HepG2 (cell line): ENCODE measurements around the gene SCIN. TPM values are rescaled to one million over a fixed set of nuclear protein-coding genes. Genes with fewer than 3 reads are reported as not detected.

Source experiments
- ATAC-seq: fragments of 200-7000 bp; cut with Tn5 transposase; 3 replicates; pipeline ENCODE4 v1.9.1; 2020; ENCODE audit warnings: mild to moderate bottlenecking, moderate library complexity
- BruUV-seq: library from RNA; stranded (reverse); fragments of 400-500 nt; replicated peaks from 2 replicates; lab custom pipeline; 2021; lab: Mats Ljungman, UMichigan
- CTCF ChIA-PET: fragments of 300-600 bp; formaldehyde crosslinking; extraction: SDS; loops from one replicate; lab custom pipeline; 2021; ENCODE audit warnings: low total read pairs, inconsistent platforms, low intra/inter-chr PET ratio; lab: Yijun Ruan, JAX
- POLR2A ChIA-PET: fragments of 350-600 bp; sonication (Branson Sonifier 250); formaldehyde crosslinking; loops from one replicate; lab custom pipeline; 2020; ENCODE audit warnings: antibody characterized with exemption, inconsistent platforms; lab: Yijun Ruan, JAX
- DNase-seq: peaks from one replicate; pipeline ENCODE4 v3.0.0-alpha.2; 2015; ENCODE audit warnings: low spot score
- FAIRE-seq: peaks from 3 replicates; lab custom pipeline; 2011; peaks lifted over from hg19 to GRCh38; lab: Jason Lieb, UNC
- H2AFZ ChIP-seq: one replicate; pipeline ENCODE4 v1.6.1; 2011; ENCODE audit warnings: low read length, inconsistent platforms
- H3K27ac ChIP-seq: fragments of 300-600 bp; 3 replicates; pipeline ENCODE4 v1.8.0; 2011; ENCODE audit warnings: mixed run types, mild to moderate bottlenecking, mixed read lengths, low read length, inconsistent platforms; ENCODE audit not compliant: insufficient read depth; ENCODE audit errors: extremely low read length
- H3K27me3 ChIP-seq, 2 experiments: fragments of 200-600 bp in 1 of 2; 2 replicates in 1 of 2; 3 replicates in 1 of 2; pipeline versions ENCODE4 v1.6.0 to v1.8.0; 2011; ENCODE audit warnings: low read length in 2 of 2, mild to moderate bottlenecking in 2 of 2, moderate library complexity in 2 of 2, inconsistent platforms in 1 of 2; ENCODE audit not compliant: insufficient read depth in 2 of 2, control insufficient read depth in 1 of 2
- H3K36me3 ChIP-seq, 2 experiments: fragments of 200-600 bp in 1 of 2; replicated peaks in 1 of 2; 2 replicates in 1 of 2; 3 replicates in 1 of 2; pipeline versions ENCODE4 v1.5.1 to v1.8.0; 2011; ENCODE audit warnings: low read length in 2 of 2, inconsistent platforms in 1 of 2; ENCODE audit not compliant: insufficient read depth in 2 of 2, control insufficient read depth in 1 of 2
- H3K4me1 ChIP-seq: 2 replicates; pipeline ENCODE4 v1.5.1; 2012; ENCODE audit warnings: low read length, inconsistent platforms; ENCODE audit not compliant: insufficient read depth
- H3K4me2 ChIP-seq: 2 replicates; pipeline ENCODE4 v1.6.0; 2011; ENCODE audit warnings: low read depth, low read length, inconsistent platforms
- H3K4me3 ChIP-seq, 3 experiments: fragments of 200-600 bp in 1 of 3; sonication (generic), shearing (Covaris generic) in 1 of 3; replicated peaks in 1 of 3; 2 replicates each; pipeline ENCODE4 v1.5.1; 2011 to 2016; ENCODE audit warnings: low read length in 3 of 3, inconsistent platforms in 2 of 3, low read depth in 2 of 3, mild to moderate bottlenecking in 2 of 3, control low read depth in 1 of 3, mixed read lengths in 1 of 3; ENCODE audit not compliant: insufficient read depth in 1 of 3
- H3K79me2 ChIP-seq: one replicate; pipeline ENCODE4 v1.6.1; 2011; ENCODE audit warnings: low read length, inconsistent platforms; ENCODE audit not compliant: insufficient read depth
- H3K9ac ChIP-seq: 2 replicates; pipeline ENCODE4 v1.6.0; 2011; ENCODE audit warnings: mild to moderate bottlenecking, low read depth, low read length, inconsistent platforms; ENCODE audit not compliant: insufficient read depth
- H3K9me3 ChIP-seq: 2 replicates; pipeline ENCODE4 v1.5.1; 2012; ENCODE audit warnings: mild to moderate bottlenecking, low read length
- H4K20me1 ChIP-seq: 2 replicates; pipeline ENCODE4 v1.6.0; 2011; ENCODE audit warnings: inconsistent platforms, mild to moderate bottlenecking, low read length, moderate library complexity; ENCODE audit not compliant: insufficient read depth
- BORCS8-MEF2B ChIP-seq: sonication (generic); formaldehyde crosslinking; IDR thresholded peaks from 2 replicates; pipeline ENCODE4 v1.8.0; 2022; ENCODE audit warnings: mild to moderate bottlenecking, missing genetic modification reagents
- CEBPB ChIP-seq: IDR thresholded peaks from 2 replicates; pipeline ENCODE4 v1.6.1; 2011; ENCODE audit warnings: low read depth, low read length, improper control_type of control experiment, borderline replicate concordance
- CENPT ChIP-seq: sonication (generic); formaldehyde crosslinking; IDR thresholded peaks from 2 replicates; pipeline ENCODE4 v1.8.0; 2022; ENCODE audit warnings: low read depth, mild to moderate bottlenecking, moderate library complexity, missing genetic modification reagents
- CREM ChIP-seq, 2 experiments: sonication (generic) in 1 of 2; formaldehyde crosslinking in 1 of 2; IDR thresholded peaks; 2 replicates each; pipeline versions ENCODE4 v1.4.0 to v1.6.1; 2016 to 2020; ENCODE audit warnings: antibody characterized with exemption in 1 of 2, mild to moderate bottlenecking in 1 of 2, missing genetic modification reagents in 1 of 2
- HMGA1 ChIP-seq: sonication (generic); formaldehyde crosslinking; conservative IDR thresholded peaks from 2 replicates; pipeline ENCODE4 v1.4.0; 2020; ENCODE audit warnings: missing genetic modification reagents
- KLF11 ChIP-seq: IDR thresholded peaks from 2 replicates; pipeline ENCODE4 v1.6.1; 2016; ENCODE audit warnings: missing compliant biosample characterization
- KLF9 ChIP-seq: IDR thresholded peaks from 2 replicates; pipeline ENCODE4 v1.6.1; 2016; ENCODE audit warnings: low read depth
- MAX ChIP-seq: IDR thresholded peaks from 2 replicates; pipeline ENCODE4 v1.6.1; 2012; ENCODE audit warnings: inconsistent platforms
- MED8 ChIP-seq: sonication (generic); formaldehyde crosslinking; IDR thresholded peaks from 2 replicates; pipeline ENCODE4 v1.8.1; 2023; ENCODE audit warnings: mild to moderate bottlenecking, missing genetic modification reagents; ENCODE audit not compliant: insufficient replicate concordance
- NFYB ChIP-seq: sonication (generic); formaldehyde crosslinking; IDR thresholded peaks from 2 replicates; pipeline ENCODE4 v1.4.0; 2020; ENCODE audit warnings: missing genetic modification reagents
- NR2F2 ChIP-seq: IDR thresholded peaks from 2 replicates; pipeline ENCODE4 v1.6.1; 2012; ENCODE audit warnings: low read depth, inconsistent platforms, borderline replicate concordance
- RBFOX2 ChIP-seq: fragments of 200-400 bp; formaldehyde crosslinking; IDR thresholded peaks from 2 replicates; pipeline ENCODE4 v1.6.1; 2017; ENCODE audit warnings: low read depth, mild to moderate bottlenecking, low read length
- SMAD1 ChIP-seq: sonication (generic); formaldehyde crosslinking; IDR thresholded peaks from 2 replicates; pipeline ENCODE4 v1.4.0; 2020; ENCODE audit warnings: missing genetic modification reagents, low read depth, mild to moderate bottlenecking, borderline replicate concordance
- TGIF2 ChIP-seq: IDR thresholded peaks from 2 replicates; pipeline ENCODE4 v1.6.1; 2016; ENCODE audit warnings: control low read depth, missing compliant biosample characterization
- ZBTB8A ChIP-seq: sonication (generic); formaldehyde crosslinking; IDR thresholded peaks from 2 replicates; pipeline ENCODE4 v1.4.0; 2020; ENCODE audit warnings: mild to moderate bottlenecking, low read depth, missing genetic modification reagents, borderline replicate concordance
- ZFP62 ChIP-seq: sonication (generic); formaldehyde crosslinking; IDR thresholded peaks from 2 replicates; pipeline ENCODE4 v1.4.0; 2020; ENCODE audit warnings: missing genetic modification reagents
- ZNF18 ChIP-seq: sonication (generic); formaldehyde crosslinking; IDR thresholded peaks from 2 replicates; pipeline ENCODE4 v1.8.0; 2022; ENCODE audit warnings: mild to moderate bottlenecking, missing genetic modification reagents; ENCODE audit not compliant: insufficient replicate concordance
- ZNF75D ChIP-seq: sonication (generic); formaldehyde crosslinking; IDR thresholded peaks from 2 replicates; pipeline ENCODE4 v1.8.1; 2023; ENCODE audit warnings: missing genetic modification reagents, mild to moderate bottlenecking, borderline replicate concordance
- ZNF792 ChIP-seq: IDR thresholded peaks from 2 replicates; pipeline ENCODE4 v1.6.1; 2016
- ZNF879 ChIP-seq: sonication (generic); formaldehyde crosslinking; IDR thresholded peaks from 2 replicates; pipeline ENCODE4 v1.8.1; 2023; ENCODE audit warnings: missing genetic modification reagents
- in situ Hi-C: cut with HindIII; loops from 2 replicates; pipeline ENCODE4 v1.10.0; 2017; ENCODE audit warnings: low pct_unique_long_range_greater_than_20kb; ENCODE audit not compliant: extremely low pct_ligation_motif_present
- intact Hi-C: fragments of 100-400 bp; cut with micrococcal nuclease; formaldehyde crosslinking; loops from one replicate; pipeline ENCODE4 v1.10.0; 2022; ENCODE audit not compliant: unreplicated experiment
- polyA plus RNA-seq, 8 experiments: library from polyadenylated mRNA; depleted of rRNA in 3 of 8; stranded (reverse) in 7 of 8; unstranded in 1 of 8; fragments of >200 nt; fragmentation: Illumina TruSeq in 4 of 8; extraction: Trizol in 4 of 8; gene quantifications; 2 replicates each; pipeline versions ENCODE4 v1.2.1 to v1.2.3, GENCODE V29; 2011 to 2016; ENCODE audit warnings: low read depth in 4 of 8, missing spikeins in 1 of 8, mixed read lengths in 1 of 8; ENCODE audit not compliant: insufficient read depth in 1 of 8
- total RNA-seq, 5 experiments: library from RNA; depleted of rRNA; stranded (reverse); fragments of >200 nt; fragmentation: Illumina TruSeq; extraction: Trizol; gene quantifications; 2 replicates each; pipeline ENCODE4 v1.2.3, GENCODE V29; 2016; ENCODE audit warnings: low read depth in 1 of 5

The SCIN gene
- total and polyA plus RNA-seq, 2 of the 13 experiments (the other 11 are each of a cell fraction or from before 2014, with no cell fraction given) = not detected

- TF ChIP-seq ZBTB8A (CRISPR knock-in tag) (no peak), ZNF792 (no peak), BORCS8-MEF2B (CRISPR knock-in tag) (no peak), ZNF18 (no peak), ZNF879 (CRISPR knock-in tag) (no peak), SMAD1 (no peak), TGIF2 (CRISPR knock-in tag) (no peak)
- TF ChIP-seq, all 625 proteins: peak for 0
Measured at GRCh38 chr7:12706900-12707536, 136.5 kb downstream of the SCIN start (continued).

- FAIRE-seq = no peak
- intact Hi-C loops (no loop called here), in situ Hi-C loops (no loop called here)
- Histone ChIP-seq H3K79me2 (no peaks in the 10 kb centered on the region), H3K4me2 (no peak overlapping the region), H3K27ac (no peak overlapping the region), H4K20me1 (no peaks in the 10 kb centered on the region), H3K4me1 (peaks cover 12% of the 10 kb centered on the region), H2AFZ (no peak overlapping the region), H3K27me3 (no peaks in the 10 kb centered on the region; a peak in 1 of 5 replicates), H3K4me3 (no peak overlapping the region), H3K9ac (no peak overlapping the region), H3K9me3 (no peaks in the 10 kb centered on the region), H3K36me3 (no peaks in the 10 kb centered on the region)
- CTCF ChIA-PET = no interaction called here
- no peak for DNase-seq
- POLR2A ChIA-PET = no interaction called here
- ATAC-seq = no peak
- no TSS peak for BruUV-seq
- no peak for TF ChIP-seq MED8 (CRISPR knock-in tag)
- no peak for TF ChIP-seq ZFP62 (CRISPR knock-in tag)
- TF ChIP-seq RBFOX2 = no peak
- no peak for TF ChIP-seq NFYB
- no peak for TF ChIP-seq KLF11 (CRISPR knock-in tag)
- TF ChIP-seq CENPT (CRISPR knock-in tag) = no peak
- no peak for TF ChIP-seq MAX
- TF ChIP-seq NR2F2 = no peak
- TF ChIP-seq CEBPB = no peak
- no peak for TF ChIP-seq HMGA1 (CRISPR knock-in tag)
- no peak for TF ChIP-seq ZNF75D (CRISPR knock-in tag)
- no peak for TF ChIP-seq CREM (IDR thresholded peaks at IDR 0.05)
- TF ChIP-seq CREM (CRISPR knock-in tag; IDR thresholded peaks at IDR 0.05) = no peak
- no peak for TF ChIP-seq KLF9
Measured at GRCh38 chr7:12708314-12708713, 137.8 kb downstream of the SCIN start.
